HG03432 (cell line): ENCODE measurements around the gene CENPX.
"Not testable (repeated sequence)": the region's sequence is repeated elsewhere in the genome, so short reads cannot be mapped to it uniquely, and the experiment has no call there.

Source experiments
- ATAC-seq: cut with Tn5 transposase; IDR thresholded peaks from one replicate; pipeline ENCODE4 v1.9.1; 2021; ENCODE audit warnings: mild to moderate bottlenecking, moderate library complexity; ENCODE audit not compliant: unreplicated experiment

CENPX gene

GRCh38 chr17:81984773-81985410 lies 37.8 kb downstream of the CENPX start:
- ATAC-seq: no peak

- ATAC-seq: no peak
Measured at GRCh38 chr17:81983639-81984373, 38.9 kb downstream of the CENPX start.

- ATAC-seq: no peak
Measured at GRCh38 chr17:81983011-81983638, 39.6 kb downstream of the CENPX start.

- not testable (repeated sequence) for ATAC-seq
Measured at GRCh38 chr17:81981511-81981910, 41.2 kb downstream of the CENPX start.

DNA sequence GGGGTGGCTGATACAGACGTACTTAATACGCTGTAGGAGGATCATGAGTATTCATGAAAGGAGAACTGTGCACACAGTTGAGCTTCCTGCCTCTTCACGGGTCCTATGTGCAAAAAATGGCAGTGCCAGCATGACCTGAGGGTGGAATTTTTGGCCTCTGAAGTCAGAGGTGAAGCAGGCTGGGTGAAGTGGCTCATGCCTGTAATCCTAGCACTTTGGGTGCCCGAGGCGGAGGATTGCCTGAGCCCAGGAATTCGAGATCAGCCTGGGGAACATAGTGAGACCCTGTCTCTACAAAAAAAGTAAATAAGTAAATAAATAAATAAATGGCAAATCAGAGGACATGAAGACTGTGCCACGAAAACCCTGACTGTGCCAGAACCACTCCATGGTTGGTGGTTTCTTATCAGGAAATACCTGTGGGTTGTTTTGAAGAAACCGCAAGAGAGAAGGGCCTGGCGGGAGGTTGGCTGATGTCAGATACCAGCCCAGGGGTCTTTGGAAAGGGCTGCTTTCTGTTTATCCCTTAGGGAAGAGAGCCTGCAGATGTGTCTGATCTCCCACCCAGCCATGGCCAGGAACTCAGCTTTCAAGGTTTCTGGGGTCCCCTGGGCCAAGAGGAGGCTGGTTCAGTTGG lies 41.9 kb downstream of the CENPX start:
- ATAC-seq: no peak

- no peak for ATAC-seq
Measured at GRCh38 chr17:81980122-81980521, 42.6 kb downstream of the CENPX start.

- ATAC-seq: no peak
Measured at GRCh38 chr17:81978524-81979298, 44.0 kb downstream of the CENPX start.

DNA sequence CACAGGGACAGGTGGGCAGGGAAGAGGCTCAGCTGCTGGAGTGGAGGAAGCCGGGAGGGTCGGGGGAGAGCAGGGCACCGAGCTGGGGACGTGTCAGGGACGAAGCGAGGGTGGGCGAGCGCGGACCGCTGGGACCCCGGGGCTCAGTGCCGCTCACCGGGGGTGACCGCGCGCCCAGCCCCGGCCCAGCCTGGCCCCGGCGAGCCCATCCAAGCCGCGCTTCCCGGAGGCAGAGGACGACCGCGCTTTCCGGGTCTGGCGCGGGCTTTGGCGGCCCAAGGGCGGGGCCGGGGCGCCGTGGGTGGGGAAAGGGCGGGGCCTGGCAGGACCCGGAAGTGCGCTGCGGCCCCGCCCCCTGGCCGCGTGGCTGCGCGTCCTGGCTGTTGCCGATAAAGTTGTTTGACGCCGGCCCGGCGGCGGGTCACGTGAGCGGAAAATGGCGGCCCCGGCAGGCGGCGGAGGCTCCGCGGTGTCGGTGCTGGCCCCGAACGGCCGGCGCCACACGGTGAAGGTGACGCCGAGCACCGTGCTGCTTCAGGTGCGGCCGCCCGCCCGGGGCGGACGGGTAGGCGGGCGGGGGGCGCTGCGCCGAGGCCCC lies 45.4 kb downstream of the CENPX start, which contains the start of gene ASPSCR1:
ASPSCR1 (plus strand) TSS at position 419 of the 598 bp plus-strand sequence; CDS start at position 437, 18 bp downstream.
- peak; percentile 85 for ATAC-seq

GRCh38 chr17:81976332-81977210 lies 46.1 kb downstream of the CENPX start:
- peak; percentile 3 for ATAC-seq

- no peak for ATAC-seq
Measured at GRCh38 chr17:81973432-81973831, 49.2 kb downstream of the CENPX start.

- ATAC-seq: no peak
Measured at GRCh38 chr17:81968850-81969812, 53.5 kb downstream of the CENPX start.
